ENCODE measurements around the gene B9D2. TPM values are rescaled to one million over a fixed set of nuclear protein-coding genes. Genes with fewer than 3 reads are reported as not detected.

Gene B9D2
- total RNA-seq, 2 experiments from 2014 or later = 4.7 to 5.1 TPM

GRCh38 chr19:41324921-41325639 is 38.9 kb downstream of the B9D2 start:
- ChIA-PET POLR2A (interaction anchor here (0.9 to 1.5 kb wide), 2 partner anchors 15 to 16 kb away, joined by 3 read pairs; partner anchors contain the start of gene CCDC97), CTCF (no interaction called here)
- Mint-ChIP-seq H3K27me3 (no peaks in the 10 kb centered on the region), H3K4me3 (no peak overlapping the region), H3K4me1 (ENCODE audit: low read depth) (peaks cover 40% of the 10 kb centered on the region), H3K36me3 (peaks cover 31% of the 10 kb centered on the region), H3K27ac (peak overlapping the region; percentile 73), H3K9me3 (no peaks in the 10 kb centered on the region)
- intact Hi-C loops (cut with micrococcal nuclease) = no loop called here
- no peak for DNase-seq

GRCh38 chr19:41324231-41324702 is 39.7 kb downstream of the B9D2 start:
- H3K4me1 Mint-ChIP-seq (ENCODE audit: low read depth) = peaks cover 40% of the 10 kb centered on the region
- H3K36me3 Mint-ChIP-seq = peaks cover 35% of the 10 kb centered on the region
- H3K27me3 Mint-ChIP-seq = no peaks in the 10 kb centered on the region
- no peaks in the 10 kb centered on the region for H3K9me3 Mint-ChIP-seq
- peak overlapping the region; percentile 73 for H3K27ac Mint-ChIP-seq
- ChIA-PET CTCF (no interaction called here), POLR2A (interaction anchor here (0.9 to 1.5 kb wide), 2 partner anchors 14 to 15 kb away, joined by 3 read pairs; partner anchors contain the start of gene CCDC97)
- intact Hi-C loops (cut with micrococcal nuclease) = no loop called here
- DNase-seq = no peak
- H3K4me3 Mint-ChIP-seq = no peak overlapping the region

- H3K4me1 Mint-ChIP-seq (ENCODE audit: low read depth) = peaks cover 33% of the 10 kb centered on the region
- CTCF ChIA-PET = no interaction called here
- peaks cover 29% of the 10 kb centered on the region for H3K36me3 Mint-ChIP-seq
- H3K9me3 Mint-ChIP-seq = no peaks in the 10 kb centered on the region
- no peak for DNase-seq
- peak overlapping the region; percentile 51 for H3K27ac Mint-ChIP-seq
- H3K4me3 Mint-ChIP-seq = no peak overlapping the region
- intact Hi-C loops (cut with micrococcal nuclease) = no loop called here
- POLR2A ChIA-PET = interaction anchor here (1.5 kb wide), 1 partner anchor 13 kb away, joined by 3 read pairs; the partner anchor contains the start of gene CCDC97
- H3K27me3 Mint-ChIP-seq = no peaks in the 10 kb centered on the region
Measured at GRCh38 chr19:41323430-41324125, 40.4 kb downstream of the B9D2 start.

GRCh38 chr19:41323023-41323422 is 40.9 kb downstream of the B9D2 start:
- ChIA-PET CTCF (interaction anchor here (1.5 kb wide), 1 partner anchor 29 kb away, joined by 10 read pairs; no protein-coding TSS in a partner anchor), POLR2A (no interaction called here)
- peaks cover 28% of the 10 kb centered on the region for H3K4me1 Mint-ChIP-seq (ENCODE audit: low read depth)
- intact Hi-C loops (cut with micrococcal nuclease) = no loop called here
- H3K27me3 Mint-ChIP-seq = no peaks in the 10 kb centered on the region
- H3K9me3 Mint-ChIP-seq = no peaks in the 10 kb centered on the region
- H3K36me3 Mint-ChIP-seq = peaks cover 23% of the 10 kb centered on the region
- H3K4me3 Mint-ChIP-seq = no peak overlapping the region
- no peak for DNase-seq
- peak overlapping the region; percentile 42 for H3K27ac Mint-ChIP-seq

- POLR2A ChIA-PET = interaction anchor here (0.5 kb wide), 1 partner anchor 43 kb away, joined by 3 read pairs; no protein-coding TSS in a partner anchor
- Mint-ChIP-seq H3K4me3 (no peak overlapping the region), H3K9me3 (no peaks in the 10 kb centered on the region), H3K36me3 (peaks cover 23% of the 10 kb centered on the region), H3K27me3 (no peaks in the 10 kb centered on the region), H3K27ac (peak overlapping the region; percentile 42), H3K4me1 (ENCODE audit: low read depth) (peaks cover 24% of the 10 kb centered on the region)
- no peak for DNase-seq
- intact Hi-C loops (cut with micrococcal nuclease) = no loop called here
- CTCF ChIA-PET = interaction anchor here (1.2 to 1.5 kb wide), 2 partner anchors 30 to 42 kb away, joined by 3 to 10 read pairs; partner anchors contain the start of gene B9D2
Measured at GRCh38 chr19:41322451-41322850, 41.5 kb downstream of the B9D2 start.

GRCh38 chr19:41321600-41322270 is 42.2 kb downstream of the B9D2 start:
- CTCF ChIA-PET = interaction anchor here (1.2 to 1.5 kb wide), 2 partner anchors 30 to 42 kb away, joined by 3 to 10 read pairs; partner anchors contain the start of gene B9D2

GRCh38 chr19:41321204-41321599 is 42.7 kb downstream of the B9D2 start:
- intact Hi-C loops (cut with micrococcal nuclease) = no loop called here
- Mint-ChIP-seq H3K4me1 (ENCODE audit: low read depth) (peaks cover 18% of the 10 kb centered on the region), H3K4me3 (no peak overlapping the region), H3K36me3 (peaks cover 30% of the 10 kb centered on the region), H3K9me3 (no peaks in the 10 kb centered on the region), H3K27ac (peak overlapping the region; percentile 47), H3K27me3 (no peaks in the 10 kb centered on the region)
- DNase-seq = no peak
- CTCF ChIA-PET = interaction anchor here (1.2 kb wide), 1 partner anchor 43 kb away, joined by 3 read pairs; the partner anchor contains the start of gene B9D2
- POLR2A ChIA-PET = no interaction called here

More at GRCh38 chr19:41321600-41322270, 42.2 kb downstream of the B9D2 start:
- Mint-ChIP-seq H3K36me3 (peaks cover 27% of the 10 kb centered on the region), H3K4me3 (no peak overlapping the region), H3K9me3 (no peaks in the 10 kb centered on the region), H3K27me3 (no peaks in the 10 kb centered on the region), H3K4me1 (ENCODE audit: low read depth) (peaks cover 23% of the 10 kb centered on the region), H3K27ac (peak overlapping the region; percentile 47)
- POLR2A ChIA-PET = interaction anchor here (0.5 kb wide), 1 partner anchor 44 kb away, joined by 3 read pairs; no protein-coding TSS in a partner anchor
- no peak for DNase-seq
- intact Hi-C loops (cut with micrococcal nuclease) = no loop called here

GRCh38 chr19:41320568-41320967 is 43.4 kb downstream of the B9D2 start:
- Mint-ChIP-seq H3K4me1 (ENCODE audit: low read depth) (peaks cover 18% of the 10 kb centered on the region), H3K4me3 (no peak overlapping the region), H3K27me3 (no peaks in the 10 kb centered on the region), H3K27ac (peak overlapping the region; percentile 46), H3K36me3 (peaks cover 32% of the 10 kb centered on the region), H3K9me3 (no peaks in the 10 kb centered on the region)
- intact Hi-C loops (cut with micrococcal nuclease) = no loop called here
- ChIA-PET POLR2A (no interaction called here), CTCF (interaction anchor here (1.9 kb wide), 1 partner anchor 12 kb away, joined by 4 read pairs; no protein-coding TSS in a partner anchor)
- DNase-seq = no peak

- H3K27ac Mint-ChIP-seq = peak overlapping the region; percentile 21
- H3K27me3 Mint-ChIP-seq = no peaks in the 10 kb centered on the region
- ChIA-PET POLR2A (no interaction called here), CTCF (interaction anchor here (1.9 kb wide), 1 partner anchor 11 kb away, joined by 4 read pairs; no protein-coding TSS in a partner anchor)
- no peak for DNase-seq
- no peaks in the 10 kb centered on the region for H3K9me3 Mint-ChIP-seq
- peaks cover 14% of the 10 kb centered on the region for H3K4me1 Mint-ChIP-seq (ENCODE audit: low read depth)
- intact Hi-C loops (cut with micrococcal nuclease) = no loop called here
- H3K4me3 Mint-ChIP-seq = no peak overlapping the region
- H3K36me3 Mint-ChIP-seq = peaks cover 32% of the 10 kb centered on the region
Measured at GRCh38 chr19:41320185-41320518, 43.8 kb downstream of the B9D2 start.

GRCh38 chr19:41319500-41320184 is 44.3 kb downstream of the B9D2 start:
- Mint-ChIP-seq H3K4me3 (no peak overlapping the region), H3K36me3 (peaks cover 31% of the 10 kb centered on the region), H3K4me1 (ENCODE audit: low read depth) (peaks cover 10% of the 10 kb centered on the region), H3K27me3 (no peaks in the 10 kb centered on the region), H3K9me3 (no peaks in the 10 kb centered on the region), H3K27ac (peak overlapping the region; percentile 21)
- no peak for DNase-seq
- intact Hi-C loops (cut with micrococcal nuclease) = no loop called here
- CTCF ChIA-PET = interaction anchor here (1.9 kb wide), 1 partner anchor 11 kb away, joined by 4 read pairs; no protein-coding TSS in a partner anchor
- POLR2A ChIA-PET = interaction anchor here (0.6 kb wide), 1 partner anchor 34 kb away, joined by 3 read pairs; no protein-coding TSS in a partner anchor

Measured in activated CD4-positive, alpha-beta memory T cell treated with anti-CD3 and anti-CD28 coated beads for 36 hours (primary cell).